Nephron progenitor cell (in vitro differentiated cells): ENCODE results near the gene TRIM27.

Experiments used
- DNase-seq: peaks from one replicate; pipeline ENCODE4 v3.0.0; 2021
- H3K27ac Mint-ChIP-seq: 2 replicates; pipeline ENCODE4 v1.8.0; 2021; ENCODE audit warnings: mild to moderate bottlenecking, moderate library complexity, mixed read lengths
- H3K27me3 Mint-ChIP-seq: 2 replicates; pipeline ENCODE4 v1.8.0; 2021; ENCODE audit warnings: mild to moderate bottlenecking, low read depth, mixed read lengths; ENCODE audit not compliant: poor library complexity
- H3K36me3 Mint-ChIP-seq: 2 replicates; pipeline ENCODE4 v1.8.0; 2021; ENCODE audit warnings: low read depth, mixed read lengths
- H3K4me1 Mint-ChIP-seq: 2 replicates; pipeline ENCODE4 v1.8.0; 2021; ENCODE audit warnings: mixed read lengths
- H3K4me3 Mint-ChIP-seq: 2 replicates; pipeline ENCODE4 v1.8.0; 2021; ENCODE audit warnings: mild to moderate bottlenecking, moderate library complexity, mixed read lengths
- H3K9me3 Mint-ChIP-seq: 2 replicates; pipeline ENCODE4 v1.8.0; 2021; ENCODE audit warnings: mild to moderate bottlenecking, moderate library complexity, mixed read lengths
- CTCF ChIP-seq: fragments of 200-600 bp; sonication (generic); IDR thresholded peaks from 2 replicates; pipeline ENCODE4 v1.5.0; 2021; ENCODE audit warnings: antibody characterized with exemption

The TRIM27 gene

GRCh38 chr6:28927846-28928245 is 4.1 kb upstream of the TRIM27 start:
- Mint-ChIP-seq H3K4me3 (no peak overlapping the region), H3K27ac (peak overlapping the region; percentile 88), H3K27me3 (peaks cover 7% of the 10 kb centered on the region), H3K9me3 (no peaks in the 10 kb centered on the region), H3K4me1 (peaks cover 18% of the 10 kb centered on the region), H3K36me3 (no peaks in the 10 kb centered on the region)
- DNase-seq = no peak
- TF ChIP-seq CTCF = no peak

- H3K4me3 Mint-ChIP-seq = peak overlapping the region; percentile 93
These were observed 916 bp downstream of the TRIM27 start for GRCh38 chr6:28922821-28923317.

GRCh38 chr6:28922004-28922820 is 1.6 kb downstream of the TRIM27 start:
- H3K27me3 Mint-ChIP-seq = no peaks in the 10 kb centered on the region
- H3K36me3 Mint-ChIP-seq = peaks cover 50% of the 10 kb centered on the region
- peaks cover 50% of the 10 kb centered on the region for H3K4me1 Mint-ChIP-seq
- TF ChIP-seq CTCF = no peak
- peak overlapping the region; percentile 93 for H3K4me3 Mint-ChIP-seq
- H3K27ac Mint-ChIP-seq = peak overlapping the region; percentile 83
- DNase-seq = no peak
- no peaks in the 10 kb centered on the region for H3K9me3 Mint-ChIP-seq

More at GRCh38 chr6:28922821-28923317, 916 bp downstream of the TRIM27 start:
- no peak for TF ChIP-seq CTCF
- peak overlapping the region; percentile 83 for H3K27ac Mint-ChIP-seq
- H3K36me3 Mint-ChIP-seq = peaks cover 43% of the 10 kb centered on the region
- H3K9me3 Mint-ChIP-seq = no peaks in the 10 kb centered on the region
- H3K4me1 Mint-ChIP-seq = peaks cover 55% of the 10 kb centered on the region
- peak; percentile 56 for DNase-seq
- no peaks in the 10 kb centered on the region for H3K27me3 Mint-ChIP-seq

- DNase-seq = no peak
These were observed 3.5 kb downstream of the TRIM27 start for GRCh38 chr6:28920281-28920680.

GRCh38 chr6:28914941-28915340 is 8.8 kb downstream of the TRIM27 start:
- H3K9me3 Mint-ChIP-seq = no peaks in the 10 kb centered on the region
- peaks cover 13% of the 10 kb centered on the region for H3K4me1 Mint-ChIP-seq
- peaks cover 72% of the 10 kb centered on the region for H3K36me3 Mint-ChIP-seq
- no peak overlapping the region for H3K4me3 Mint-ChIP-seq
- TF ChIP-seq CTCF = no peak
- H3K27me3 Mint-ChIP-seq = no peaks in the 10 kb centered on the region
- DNase-seq = no peak
- H3K27ac Mint-ChIP-seq = no peak overlapping the region

More at GRCh38 chr6:28920281-28920680, 3.5 kb downstream of the TRIM27 start:
- H3K36me3 Mint-ChIP-seq = peaks cover 61% of the 10 kb centered on the region
- H3K27ac Mint-ChIP-seq = peak overlapping the region; percentile 47
- TF ChIP-seq CTCF = no peak
- H3K9me3 Mint-ChIP-seq = no peaks in the 10 kb centered on the region
- peak overlapping the region; percentile 93 for H3K4me3 Mint-ChIP-seq
- H3K4me1 Mint-ChIP-seq = peaks cover 46% of the 10 kb centered on the region
- H3K27me3 Mint-ChIP-seq = no peaks in the 10 kb centered on the region
